Measurements from ENCODE around the gene NR1H2.

Gene NR1H2

DNA sequence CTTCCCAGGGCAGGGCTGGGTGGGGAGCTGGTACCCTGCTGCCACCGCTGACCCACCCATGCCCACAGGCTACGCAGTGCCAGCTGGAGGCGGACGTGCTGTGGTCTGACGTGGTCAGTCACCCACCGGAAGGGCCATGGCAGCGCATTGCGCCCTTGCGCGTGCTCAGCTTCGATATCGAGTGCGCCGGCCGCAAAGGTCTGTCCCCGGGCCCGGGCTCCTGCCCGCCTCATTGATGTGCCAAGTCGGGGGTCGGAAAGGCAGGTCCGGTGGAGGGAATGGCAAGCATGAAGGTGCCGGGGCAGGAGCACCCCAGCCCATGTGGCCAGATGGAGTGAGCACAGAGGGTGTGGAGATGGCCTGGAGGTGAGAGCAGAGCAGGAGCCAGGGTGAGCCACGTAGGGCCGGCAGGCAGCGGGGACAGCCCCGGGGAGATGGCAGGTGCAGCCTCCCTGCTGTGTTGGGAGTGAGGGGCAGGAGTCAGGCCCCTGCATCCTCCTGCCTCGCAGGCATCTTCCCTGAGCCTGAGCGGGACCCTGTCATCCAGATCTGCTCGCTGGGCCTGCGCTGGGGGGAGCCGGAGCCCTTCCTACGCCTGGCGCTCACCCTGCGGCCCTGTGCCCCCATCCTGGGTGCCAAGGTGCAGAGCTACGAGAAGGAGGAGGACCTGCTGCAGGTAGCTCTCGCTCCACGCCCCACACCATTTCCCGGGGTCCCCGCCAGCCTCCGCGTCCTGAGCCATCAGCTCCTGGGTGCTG, 26.5 kb downstream of the NR1H2 start:
- DNase-seq (ENCODE audit: low read depth) = no peak

DNA sequence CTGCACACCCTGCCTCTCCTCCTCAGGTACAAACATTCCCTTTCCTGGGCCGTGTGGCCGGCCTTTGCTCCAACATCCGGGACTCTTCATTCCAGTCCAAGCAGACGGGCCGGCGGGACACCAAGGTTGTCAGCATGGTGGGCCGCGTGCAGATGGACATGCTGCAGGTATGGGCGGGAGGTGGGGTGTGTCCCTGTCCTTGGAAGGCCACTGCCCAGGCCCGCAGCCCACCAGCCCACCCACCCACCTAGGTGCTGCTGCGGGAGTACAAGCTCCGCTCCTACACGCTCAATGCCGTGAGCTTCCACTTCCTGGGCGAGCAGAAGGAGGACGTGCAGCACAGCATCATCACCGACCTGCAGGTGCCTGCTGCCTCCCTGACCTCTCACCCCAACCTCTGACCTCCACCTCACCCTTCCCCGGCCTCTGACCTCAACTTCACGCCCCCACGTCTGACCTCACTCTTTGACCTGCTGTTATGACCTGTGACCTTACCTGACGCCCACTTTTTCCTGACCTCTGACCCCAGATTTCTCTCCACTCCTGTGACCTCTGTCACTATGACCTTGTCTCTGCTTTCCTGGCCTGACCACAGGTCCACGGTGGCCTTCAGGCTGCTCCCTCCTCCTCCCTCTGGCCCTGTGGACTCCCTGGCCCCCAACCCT, 30.0 kb downstream of the NR1H2 start:
- no peak for DNase-seq (ENCODE audit: low read depth)

DNA sequence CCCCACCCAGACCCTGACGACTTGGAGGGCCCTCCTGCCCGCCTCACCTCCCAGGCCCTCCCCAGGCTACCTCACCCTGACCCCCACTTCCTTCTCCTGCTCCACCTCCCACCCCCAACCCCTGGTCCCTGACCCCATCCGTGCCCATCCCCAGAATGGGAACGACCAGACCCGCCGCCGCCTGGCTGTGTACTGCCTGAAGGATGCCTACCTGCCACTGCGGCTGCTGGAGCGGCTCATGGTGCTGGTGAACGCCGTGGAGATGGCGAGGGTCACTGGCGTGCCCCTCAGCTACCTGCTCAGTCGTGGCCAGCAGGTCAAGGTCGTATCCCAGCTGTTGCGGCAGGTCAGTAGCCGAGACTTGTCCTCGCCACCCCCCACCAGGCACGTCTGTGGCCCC, 30.6 kb downstream of the NR1H2 start:
- no peak for DNase-seq (ENCODE audit: low read depth)

DNA sequence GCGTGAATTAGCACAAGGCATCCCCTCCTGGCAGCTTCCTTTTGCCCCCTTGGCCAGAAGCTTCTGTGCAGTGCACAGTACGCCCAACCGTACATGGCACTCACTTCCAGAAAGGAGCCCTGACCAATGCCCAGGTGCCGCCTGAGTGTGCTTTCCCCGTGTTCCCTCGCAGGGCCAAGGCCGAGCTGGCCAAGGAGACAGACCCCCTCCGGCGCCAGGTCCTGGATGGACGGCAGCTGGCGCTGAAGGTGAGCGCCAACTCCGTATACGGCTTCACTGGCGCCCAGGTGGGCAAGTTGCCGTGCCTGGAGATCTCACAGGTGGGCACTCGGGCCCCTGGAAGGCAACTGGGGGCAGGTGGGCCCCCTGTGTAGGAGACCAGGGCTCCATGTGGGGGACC, 33.1 kb downstream of the NR1H2 start:
- no peak for DNase-seq (ENCODE audit: low read depth)

DNA sequence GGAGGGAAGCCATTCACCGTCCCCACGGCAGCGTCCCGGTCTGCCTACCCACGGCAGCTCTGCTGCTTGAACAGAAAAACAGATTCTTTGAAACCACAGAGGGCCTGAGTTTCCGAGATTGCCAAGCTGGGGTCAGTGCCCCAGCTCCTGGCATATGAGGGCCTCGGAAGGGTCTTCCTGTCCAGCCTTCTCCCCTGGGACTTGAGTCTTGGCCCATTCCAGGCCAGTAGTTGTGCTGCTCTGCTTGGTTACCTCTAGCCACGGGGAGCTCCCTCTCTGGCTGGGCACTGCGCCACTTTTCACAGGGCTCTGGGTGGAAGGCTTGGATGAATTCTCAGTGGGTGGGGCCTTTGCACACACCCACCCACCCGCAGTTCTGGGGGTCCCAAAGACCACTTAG, 33.9 kb downstream of the NR1H2 start:
- no peak for DNase-seq (ENCODE audit: low read depth)

DNA sequence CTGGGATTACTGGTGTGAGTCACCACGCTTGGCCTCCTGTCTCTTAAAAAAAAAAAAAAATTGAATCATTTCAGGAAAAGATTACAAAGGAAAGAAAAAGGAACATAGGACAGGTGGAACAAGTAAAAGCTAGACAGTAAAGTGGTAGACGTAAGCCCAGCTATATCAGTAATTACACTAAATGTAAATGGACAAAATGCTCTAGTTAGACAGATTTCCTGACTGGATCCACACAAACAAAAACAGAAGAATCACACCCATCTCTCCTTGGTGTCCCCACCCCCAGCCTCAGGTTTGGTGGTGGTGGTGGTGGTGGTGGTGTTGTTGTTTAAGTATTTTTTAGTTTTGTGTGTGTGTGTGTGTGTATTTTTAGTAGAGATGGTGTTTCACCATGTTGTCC, 36.2 kb downstream of the NR1H2 start:
- no peak for DNase-seq (ENCODE audit: low read depth)

DNA sequence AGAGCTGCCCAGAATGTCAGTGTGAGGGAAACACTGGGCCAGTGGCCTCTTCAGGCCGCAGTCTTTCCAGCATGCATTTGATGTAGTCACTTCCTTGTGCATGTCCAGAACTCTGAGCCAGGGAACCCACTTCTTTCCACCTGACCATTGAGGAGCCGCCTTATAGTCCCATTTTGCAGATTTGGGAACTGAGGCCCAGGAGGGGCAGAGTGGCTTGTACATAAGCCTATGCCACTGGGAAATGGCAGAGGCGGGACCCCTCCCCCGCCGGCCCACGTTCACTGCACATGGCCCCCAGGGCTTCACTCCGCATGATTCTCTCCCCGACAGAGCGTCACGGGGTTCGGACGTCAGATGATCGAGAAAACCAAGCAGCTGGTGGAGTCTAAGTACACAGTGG, 36.8 kb downstream of the NR1H2 start:
- DNase-seq (ENCODE audit: low read depth) = no peak

DNA sequence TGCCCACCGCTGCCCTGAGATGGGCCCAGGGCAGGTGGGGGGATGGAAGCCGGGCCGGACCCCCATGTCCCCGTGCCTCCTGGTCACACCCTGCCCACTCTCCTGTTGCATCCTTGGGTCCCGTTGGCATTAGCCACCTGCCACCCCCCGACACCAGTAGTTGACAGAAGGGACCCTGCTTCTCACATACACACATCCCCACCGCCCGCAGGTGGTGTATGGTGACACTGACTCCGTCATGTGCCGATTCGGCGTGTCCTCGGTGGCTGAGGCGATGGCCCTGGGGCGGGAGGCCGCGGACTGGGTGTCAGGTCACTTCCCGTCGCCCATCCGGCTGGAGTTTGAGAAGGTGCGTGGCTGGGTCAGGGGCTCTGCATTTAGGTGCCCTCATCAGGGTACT, 37.3 kb downstream of the NR1H2 start:
- DNase-seq (ENCODE audit: low read depth) = no peak

DNA sequence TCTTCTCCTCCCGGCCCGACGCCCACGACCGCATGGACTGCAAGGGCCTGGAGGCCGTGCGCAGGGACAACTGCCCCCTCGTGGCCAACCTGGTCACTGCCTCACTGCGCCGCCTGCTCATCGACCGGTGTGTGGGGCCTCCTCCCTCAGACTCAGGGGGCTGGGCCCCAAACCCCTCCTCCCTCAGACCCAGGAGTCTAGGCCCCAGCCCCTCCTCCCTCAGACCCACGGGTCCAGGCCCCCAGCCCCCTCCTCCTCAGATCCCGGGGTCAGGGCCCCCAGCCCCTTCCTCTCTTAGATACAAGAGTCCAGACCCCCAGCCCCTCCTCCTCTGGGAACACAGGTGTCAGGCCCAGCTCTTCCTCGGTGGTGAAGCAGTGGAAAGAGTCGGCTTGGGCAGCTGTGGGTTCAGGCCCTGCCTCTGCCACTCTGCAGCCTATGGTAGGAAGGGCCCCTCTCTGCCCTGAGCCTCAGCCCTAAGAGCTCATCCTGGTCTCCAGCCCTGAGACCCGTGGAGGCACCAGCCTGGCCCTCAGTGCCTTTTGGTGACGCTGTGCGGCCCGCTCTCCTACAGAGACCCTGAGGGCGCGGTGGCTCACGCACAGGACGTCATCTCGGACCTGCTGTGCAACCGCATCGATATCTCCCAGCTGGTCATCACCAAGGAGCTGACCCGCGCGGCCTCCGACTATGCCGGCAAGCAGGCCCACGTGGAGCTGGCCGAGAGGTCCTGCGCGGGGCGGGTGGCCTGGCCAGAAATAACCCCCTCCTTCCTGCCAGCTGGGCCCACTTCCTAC, 38.8 kb downstream of the NR1H2 start:
- peak; percentile 49 for DNase-seq (ENCODE audit: low read depth)

DNA sequence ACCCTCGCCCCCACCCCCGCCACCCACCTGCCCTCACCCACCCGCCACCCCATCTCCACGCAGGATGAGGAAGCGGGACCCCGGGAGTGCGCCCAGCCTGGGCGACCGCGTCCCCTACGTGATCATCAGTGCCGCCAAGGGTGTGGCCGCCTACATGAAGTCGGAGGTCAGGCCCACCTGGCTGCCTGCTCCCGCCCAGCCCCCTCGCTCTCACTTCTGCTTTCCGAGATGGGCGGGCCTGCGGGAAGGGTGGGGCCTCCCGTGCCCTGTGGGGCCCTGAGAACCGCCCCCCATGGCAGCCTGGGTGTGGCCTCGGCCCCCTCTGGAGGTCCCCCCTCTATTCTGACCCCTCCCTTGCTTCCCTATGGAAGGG, 39.4 kb downstream of the NR1H2 start:
- DNase-seq (ENCODE audit: low read depth) = no peak

DNA sequence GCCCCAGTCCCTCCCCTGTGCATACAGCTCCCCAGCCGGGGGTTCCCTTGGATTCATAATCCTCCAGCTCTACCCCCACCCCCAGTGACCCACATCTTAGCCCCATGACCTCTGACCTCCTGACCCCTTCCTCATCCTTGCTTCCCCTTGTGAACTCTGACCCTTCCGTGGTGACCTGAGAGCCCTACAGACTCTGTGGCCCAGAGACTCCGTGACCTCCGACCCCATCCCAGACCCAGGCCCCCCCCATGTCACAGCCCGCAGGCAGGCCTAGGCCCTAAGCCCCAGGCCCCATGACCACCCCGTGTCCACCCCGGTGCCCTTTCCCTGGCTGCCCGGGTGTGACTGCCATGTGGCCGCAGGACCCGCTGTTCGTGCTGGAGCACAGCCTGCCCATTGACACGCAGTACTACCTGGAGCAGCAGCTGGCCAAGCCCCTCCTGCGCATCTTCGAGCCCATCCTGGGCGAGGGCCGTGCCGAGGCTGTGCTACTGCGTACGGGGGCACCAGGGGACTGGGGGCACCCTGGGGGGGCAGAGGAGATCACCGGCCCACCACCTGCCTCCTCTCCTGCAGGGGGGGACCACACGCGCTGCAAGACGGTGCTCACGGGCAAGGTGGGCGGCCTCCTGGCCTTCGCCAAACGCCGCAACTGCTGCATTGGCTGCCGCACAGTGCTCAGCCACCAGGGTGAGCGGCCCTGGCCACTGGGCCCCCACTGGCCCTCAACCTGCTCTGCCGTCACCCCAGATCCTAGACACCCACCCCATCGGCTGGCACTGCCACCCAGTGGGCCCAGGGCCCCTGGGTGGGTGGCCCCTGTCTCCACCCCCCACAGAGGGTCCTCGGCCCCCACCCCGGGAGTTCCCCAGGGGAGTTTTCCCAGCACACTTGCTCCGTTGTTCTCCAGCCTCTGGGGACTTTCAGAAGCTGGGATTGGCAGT, 40.0 kb downstream of the NR1H2 start:
- DNase-seq (ENCODE audit: low read depth) = no peak

DNA sequence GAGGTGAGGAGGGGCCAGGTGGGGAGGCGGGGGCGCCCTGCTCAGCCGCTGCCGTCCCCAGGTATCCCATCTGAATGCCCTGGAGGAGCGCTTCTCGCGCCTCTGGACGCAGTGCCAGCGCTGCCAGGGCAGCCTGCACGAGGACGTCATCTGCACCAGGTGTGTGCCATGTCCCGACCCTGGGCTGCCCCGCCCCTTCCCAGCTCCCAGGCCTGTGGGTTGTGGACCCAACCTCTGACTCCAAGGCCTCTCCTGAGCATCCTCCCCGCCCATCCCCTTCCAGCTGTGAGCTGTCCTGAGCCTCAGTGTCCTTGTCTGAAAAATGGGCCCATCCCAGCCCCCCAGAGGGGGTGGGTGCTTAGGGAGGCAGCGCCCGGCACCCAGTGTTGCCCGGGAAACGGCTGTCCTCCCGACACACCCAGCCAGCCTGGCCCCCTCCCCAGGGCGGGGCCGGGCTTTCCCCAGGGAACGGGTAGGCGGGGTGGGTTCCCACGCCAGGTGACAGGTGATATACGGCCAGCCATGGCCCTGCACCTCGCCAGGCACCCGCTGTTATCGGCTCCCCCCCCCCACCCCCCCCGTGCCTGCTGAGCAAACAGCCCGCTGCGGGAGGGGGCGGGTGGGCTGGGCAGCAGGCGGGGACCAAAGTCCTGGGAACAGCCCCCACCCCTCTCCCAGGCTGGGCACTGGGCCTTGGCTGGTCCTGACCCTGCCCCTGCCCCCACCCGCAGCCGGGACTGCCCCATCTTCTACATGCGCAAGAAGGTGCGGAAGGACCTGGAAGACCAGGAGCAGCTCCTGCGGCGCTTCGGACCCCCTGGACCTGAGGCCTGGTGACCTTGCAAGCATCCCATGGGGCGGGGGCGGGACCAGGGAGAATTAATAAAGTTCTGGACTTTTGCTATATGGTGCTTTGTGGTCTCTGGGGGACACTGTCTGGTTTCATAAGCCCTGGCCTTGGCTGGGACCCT, 41.1 kb downstream of the NR1H2 start:
- no peak for DNase-seq (ENCODE audit: low read depth)

DNA sequence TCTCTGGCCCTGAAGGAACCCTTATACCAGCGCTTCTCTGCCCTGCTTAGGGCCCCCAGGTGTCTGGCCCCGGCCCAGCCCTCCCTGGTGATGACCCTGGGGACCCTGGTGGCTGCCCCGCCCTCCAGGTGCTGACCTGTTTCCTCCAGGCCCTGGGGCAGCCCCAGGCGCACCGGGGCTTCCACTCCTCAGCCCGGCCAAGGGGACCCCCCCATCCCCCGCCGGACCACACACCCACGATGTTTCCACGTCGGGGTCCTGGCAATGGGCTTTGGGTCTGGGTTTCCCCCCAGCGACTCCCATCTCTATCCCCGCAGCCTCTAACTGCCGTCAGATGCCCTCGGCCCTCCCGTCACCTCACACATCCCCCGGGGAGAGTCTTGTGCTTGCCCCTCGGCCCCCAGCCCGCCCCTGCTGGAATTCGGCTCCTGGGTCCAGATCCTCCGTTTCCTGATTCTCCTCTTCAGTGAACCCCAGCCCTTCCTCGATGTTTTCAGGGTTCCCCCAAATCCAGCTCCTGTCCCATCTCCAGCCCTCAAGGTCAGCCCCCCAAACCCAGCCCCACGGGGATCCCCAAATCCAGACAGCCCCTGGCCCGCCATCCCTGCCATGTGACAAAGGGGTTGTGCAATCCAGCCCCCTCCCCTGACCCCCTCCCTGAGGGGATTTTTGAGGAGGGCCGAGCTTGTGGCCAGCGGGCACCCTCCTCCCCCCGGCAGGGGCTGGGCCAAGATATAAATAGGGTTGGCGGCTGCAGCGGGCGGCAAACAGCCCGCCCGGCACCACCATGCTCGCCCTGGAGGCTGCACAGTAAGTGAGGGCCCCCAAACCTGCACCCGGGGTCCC, 42.1 kb downstream of the NR1H2 start, which contains the start of gene SPIB:
TSS of gene SPIB (plus strand) at position 763 of the 846 bp plus-strand sequence. CDS start at position 788, 25 bp downstream.
- DNase-seq (ENCODE audit: low read depth) = no peak

DNA sequence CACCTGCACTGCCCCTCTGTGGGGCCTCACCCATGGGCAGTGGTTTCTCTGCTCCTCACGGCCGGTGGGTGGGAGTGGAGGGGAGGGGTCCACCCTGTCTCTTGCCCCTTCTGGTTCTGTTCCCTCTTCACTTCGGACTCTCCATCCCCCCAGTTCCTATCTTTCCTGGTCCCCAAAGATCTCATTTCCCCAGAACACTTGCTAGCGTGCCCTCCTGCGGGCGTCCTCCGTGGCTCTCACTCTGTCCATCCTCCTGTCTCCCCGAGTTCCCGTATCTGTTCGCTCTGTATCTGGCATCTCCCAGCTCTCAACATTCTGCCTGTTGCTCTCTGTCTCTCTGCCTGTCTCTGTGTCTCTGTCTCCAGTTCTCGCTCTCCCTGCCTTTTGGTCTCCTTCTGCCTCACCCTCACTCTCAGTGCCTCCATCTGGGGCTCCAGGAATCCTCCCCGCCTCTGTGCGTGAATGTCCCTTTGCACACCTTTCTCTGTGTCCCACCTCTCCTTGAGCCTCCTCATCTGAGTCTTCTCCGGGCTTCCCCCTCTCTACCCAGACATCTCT, 42.8 kb downstream of the NR1H2 start:
- DNase-seq (ENCODE audit: low read depth) = no peak

DNA sequence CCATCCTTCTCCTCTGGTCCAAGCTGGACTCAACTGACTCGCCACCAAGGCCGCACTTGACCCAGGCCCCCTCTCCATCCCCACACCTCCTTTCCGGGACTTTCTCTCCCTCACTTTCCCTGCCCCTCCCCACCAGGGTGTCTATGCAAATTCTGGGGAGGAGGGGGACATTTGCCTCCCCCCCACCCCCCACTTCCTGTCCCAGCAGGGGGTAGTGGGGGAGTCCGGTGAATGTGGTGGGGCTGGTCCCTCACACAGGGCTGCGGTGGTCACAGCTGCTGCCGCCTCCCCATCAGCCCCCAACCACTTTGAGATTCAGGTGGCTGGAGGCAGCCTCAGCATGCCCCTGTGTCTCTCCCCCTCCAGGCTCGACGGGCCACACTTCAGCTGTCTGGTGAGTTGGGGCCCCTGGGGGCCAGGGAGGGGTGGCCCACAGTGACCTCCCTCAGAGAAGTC, 43.4 kb downstream of the NR1H2 start:
- no peak for DNase-seq (ENCODE audit: low read depth)

DNA sequence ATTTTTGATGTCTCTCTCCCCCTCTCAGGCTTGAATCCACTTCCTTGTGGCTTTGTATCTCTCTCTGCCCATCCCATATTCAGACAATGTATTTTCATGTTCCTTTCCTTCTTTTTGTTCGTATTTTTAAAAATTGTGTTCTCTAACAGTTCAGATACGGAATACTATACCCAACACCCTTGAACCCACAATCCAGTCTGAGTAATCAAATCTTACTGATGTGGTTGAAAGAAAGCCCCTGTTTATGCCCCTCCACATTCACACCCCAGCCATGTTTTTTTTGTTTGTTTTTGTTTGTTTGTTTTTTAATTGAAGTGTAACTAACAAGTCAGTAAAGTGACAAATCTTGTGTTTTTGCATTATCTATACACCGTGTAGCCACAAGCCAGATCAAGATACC, 43.9 kb downstream of the NR1H2 start:
- DNase-seq (ENCODE audit: low read depth) = no peak

DNA sequence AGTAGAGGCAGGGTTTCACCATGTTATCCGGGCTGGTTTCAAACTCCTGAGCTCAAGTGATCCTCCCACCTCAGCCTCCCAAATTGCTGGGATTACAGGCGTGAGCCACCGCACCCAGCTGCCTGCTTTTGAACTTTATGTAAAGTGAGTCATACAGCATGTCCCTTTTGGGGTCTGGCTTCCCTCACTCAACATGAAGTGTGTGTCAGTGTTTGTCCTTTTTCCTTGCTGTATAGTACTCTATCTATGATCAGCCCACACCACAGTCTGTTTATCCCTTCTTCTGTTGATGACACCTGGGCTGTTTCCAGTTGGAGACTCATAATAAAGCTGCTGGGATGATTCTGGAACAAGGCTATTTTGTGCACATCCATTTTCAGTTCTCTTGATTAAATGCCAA, 44.6 kb downstream of the NR1H2 start:
- no peak for DNase-seq (ENCODE audit: low read depth)

DNA sequence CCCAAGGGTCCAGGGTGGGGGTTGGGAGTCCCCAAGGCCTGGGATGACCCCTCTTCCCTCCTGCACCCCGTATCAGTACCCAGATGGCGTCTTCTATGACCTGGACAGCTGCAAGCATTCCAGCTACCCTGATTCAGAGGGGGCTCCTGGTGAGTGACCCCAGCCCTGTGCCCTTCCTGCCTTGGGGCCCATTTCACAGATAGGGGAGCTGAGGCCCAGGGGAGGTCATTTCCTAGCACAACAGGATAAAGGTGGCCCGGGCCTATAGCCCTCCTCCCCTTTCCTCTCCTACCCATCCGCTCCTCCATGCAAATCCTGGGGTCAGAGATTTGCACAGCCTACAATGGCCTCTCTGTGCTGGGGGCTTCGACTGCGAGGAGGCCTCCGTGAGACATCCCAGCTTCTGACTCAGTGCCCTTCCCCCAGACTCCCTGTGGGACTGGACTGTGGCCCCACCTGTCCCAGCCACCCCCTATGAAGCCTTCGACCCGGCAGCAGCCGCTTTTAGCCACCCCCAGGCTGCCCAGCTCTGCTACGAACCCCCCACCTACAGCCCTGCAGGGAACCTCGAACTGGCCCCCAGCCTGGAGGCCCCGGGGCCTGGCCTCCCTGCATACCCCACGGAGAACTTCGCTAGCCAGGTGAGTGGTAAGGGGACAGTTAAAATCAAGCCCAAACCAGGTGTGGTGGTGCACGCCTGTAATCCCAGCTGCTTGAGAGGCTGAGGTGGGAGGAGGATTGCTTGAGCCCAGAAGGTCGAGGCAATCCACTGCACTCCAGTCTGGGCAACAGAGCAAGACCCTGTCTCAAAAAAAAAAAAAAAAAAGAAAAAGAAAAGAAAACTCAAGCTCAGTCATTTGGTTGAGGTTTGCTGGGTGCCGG, 46.4 kb downstream of the NR1H2 start:
- no peak for DNase-seq (ENCODE audit: low read depth)

Measured in activated gamma-delta T cell treated with anti-CD3 and anti-CD28 coated beads, Interleukin-2, amount 50 U/mL, for 16 hours (primary cell).